Ovary (tissue), 3 donors: ENCODE data around the gene PADI2.

ENCODE experiments used
- CTCF ChIP-seq, 3 donors: fragments of 450-650 bp in 2 of 3; fragments of 200-600 bp in 1 of 3; IDR thresholded peaks; one replicate each; pipeline versions ENCODE4 v1.5.1 to v1.8.0; 2016 to 2022; ENCODE audit warnings: antibody characterized with exemption in 3 of 3, mild to moderate bottlenecking in 1 of 3
- EP300 ChIP-seq: sonication (generic); formaldehyde crosslinking; IDR thresholded peaks from one replicate; pipeline ENCODE4 v1.6.1; 2017; ENCODE audit warnings: antibody characterized with exemption
- POLR2A ChIP-seq: fragments of 450-650 bp; IDR thresholded peaks from one replicate; pipeline ENCODE4 v1.6.1; 2017; ENCODE audit warnings: antibody characterized with exemption, mild to moderate bottlenecking, moderate library complexity
- donor health status: DM: no; HTN: no; CAD: no.

DNA sequence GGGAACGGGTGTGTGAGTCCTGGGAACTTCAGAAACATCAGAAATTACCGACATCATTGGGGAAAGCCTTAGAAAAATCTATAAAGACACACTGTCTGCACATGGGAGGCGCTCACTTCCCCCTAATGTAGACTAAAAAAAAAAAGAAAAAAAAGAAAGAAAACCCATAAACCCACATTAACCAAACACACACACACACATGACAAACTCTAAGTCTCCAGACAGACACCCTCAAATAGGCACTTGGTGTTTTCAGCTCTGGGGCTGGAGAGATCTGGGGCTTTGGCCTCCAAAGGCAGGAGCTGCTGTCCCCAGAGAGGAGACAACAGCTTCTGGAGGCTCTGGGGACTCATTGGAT, 52.2 kb downstream of the PADI2 start:
- no peak for TF ChIP-seq EP300
- no peak for TF ChIP-seq CTCF (IDR thresholded peaks at IDR 0.05)
- no peak for TF ChIP-seq POLR2A
